ENCODE data around the gene PPP1R16B. TPM values are rescaled to one million over a fixed set of nuclear protein-coding genes. Genes with fewer than 3 reads are reported as not detected.

PPP1R16B gene
- total RNA-seq, 1 donor from 2014 or later, result 0.03 TPM

- DNase-seq (ENCODE audit: low read depth), result no peak
These were observed 156.1 kb downstream of the PPP1R16B start for GRCh38 chr20:38961530-38962043.

- DNase-seq (ENCODE audit: low read depth), result peak; percentile 97
These were observed 156.8 kb downstream of the PPP1R16B start, which contains the start of gene DHX35 for GRCh38 chr20:38962044-38962927. Gene DHX35, plus strand, starts transcription at chr20:38962344. Its CDS starts 24 bp downstream, at chr20:38962368.

- no peak for DNase-seq (ENCODE audit: low read depth)
These were observed 157.5 kb downstream of the PPP1R16B start for GRCh38 chr20:38962928-38963401.

DNA sequence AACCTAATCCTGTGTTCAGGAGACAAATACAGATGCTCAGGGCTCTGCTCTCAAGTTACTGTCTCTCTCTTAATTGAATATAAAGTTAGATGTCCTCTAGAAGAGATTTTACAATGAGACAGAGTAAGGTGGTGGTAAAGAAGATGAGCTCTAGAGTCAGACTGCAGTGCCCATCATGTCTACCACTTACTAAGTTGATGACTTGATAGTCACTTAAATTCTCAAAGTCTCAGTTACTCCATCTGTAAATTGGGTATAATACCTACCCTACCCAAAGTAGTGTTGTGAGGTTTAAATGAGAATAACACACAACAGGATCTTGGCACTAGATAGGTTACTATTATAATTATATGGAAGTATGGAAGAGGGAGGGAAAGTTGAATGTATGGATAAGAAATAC, 158.2 kb downstream of the PPP1R16B start:
- DNase-seq (ENCODE audit: low read depth), result no peak

- no peak for DNase-seq (ENCODE audit: low read depth)
These were observed 159.8 kb downstream of the PPP1R16B start for GRCh38 chr20:38965264-38965663.

- no peak for DNase-seq (ENCODE audit: low read depth)
These were observed 162.6 kb downstream of the PPP1R16B start for GRCh38 chr20:38968090-38968489.

DNA sequence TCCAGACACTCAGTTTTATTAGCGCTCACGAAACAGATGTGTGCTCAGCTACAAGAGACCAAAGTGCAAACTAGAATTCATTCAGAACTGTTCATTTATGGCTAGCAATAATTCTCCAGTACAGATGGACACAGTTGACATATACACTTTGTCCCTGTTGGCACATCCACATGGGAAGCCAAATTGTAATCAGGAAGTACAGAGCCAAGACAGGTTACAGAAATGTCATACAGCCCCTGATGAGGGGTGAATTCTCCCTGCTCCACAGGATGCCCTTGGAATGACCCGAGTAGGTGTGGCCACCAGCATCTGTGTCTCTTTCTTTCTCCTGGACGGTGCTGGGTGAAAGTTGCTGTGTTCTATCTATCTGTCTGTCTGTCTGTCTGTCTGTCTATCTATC, 164.2 kb downstream of the PPP1R16B start:
- no peak for DNase-seq (ENCODE audit: low read depth)

GRCh38 chr20:38970302-38970701, 164.8 kb downstream of the PPP1R16B start:
- DNase-seq (ENCODE audit: low read depth), result peak; percentile 58

Other genes starting within 250 kb of the PPP1R16B start
- gene ADIG, start 224.5 kb upstream of the PPP1R16B start, total RNA-seq, result not detected in 2 replicates
- not detected in 2 replicates for gene ARHGAP40, start 203.9 kb upstream of the PPP1R16B start, total RNA-seq
- gene SLC32A1, start 81.2 kb upstream of the PPP1R16B start, total RNA-seq, result not detected in 2 replicates
- gene ACTR5, start 57.2 kb upstream of the PPP1R16B start, total RNA-seq, result 6.1 and 6.7 TPM in 2 replicates
- 0.21 and 0.67 TPM in 2 replicates for gene FAM83D, start 120.7 kb downstream of the PPP1R16B start, total RNA-seq
- gene DHX35, start 156.6 kb downstream of the PPP1R16B start, total RNA-seq, result 10.5 and 14.0 TPM in 2 replicates

Measured in myocyte (in vitro differentiated cells).